VCaP (cell line): ENCODE results near the gene FBXO34.

Experiments
- H3K27ac ChIP-seq: fragments of 450-650 bp; 2 replicates; pipeline ENCODE4 v1.5.1; 2017
- CTCF ChIP-seq: fragments of 450-650 bp; conservative IDR thresholded peaks from 2 replicates; pipeline ENCODE4 v1.5.1; 2017; ENCODE audit warnings: mild to moderate bottlenecking, moderate library complexity

Gene FBXO34

GRCh38 chr14:55270832-55271571, at the start of gene FBXO34:
FBXO34 (plus strand) TSS chr14:55271421; CDS start chr14:55350391, 78,970 bp downstream.
- peak within 1 kb of the TSS; percentile 83 for H3K27ac ChIP-seq
- peak; percentile 97 for TF ChIP-seq CTCF

- no peak for TF ChIP-seq CTCF
- no peak overlapping the region for H3K27ac ChIP-seq
Measured at GRCh38 chr14:55221968-55222367, 49.3 kb upstream of the FBXO34 start.

- TF ChIP-seq CTCF, result no peak
- H3K27ac ChIP-seq, result no peak overlapping the region
Measured at GRCh38 chr14:55223364-55223763, 47.9 kb upstream of the FBXO34 start.

GRCh38 chr14:55228261-55228660, 43.0 kb upstream of the FBXO34 start:
- TF ChIP-seq CTCF, result no peak
- no peak overlapping the region for H3K27ac ChIP-seq

- TF ChIP-seq CTCF, result no peak
Measured at GRCh38 chr14:55233591-55233990, 37.6 kb upstream of the FBXO34 start.

GRCh38 chr14:55238019-55238680, 33.1 kb upstream of the FBXO34 start:
- H3K27ac ChIP-seq, result no peak overlapping the region
- TF ChIP-seq CTCF, result no peak

More at GRCh38 chr14:55233591-55233990, 37.6 kb upstream of the FBXO34 start:
- H3K27ac ChIP-seq, result no peak overlapping the region

GRCh38 chr14:55239320-55239719, 31.9 kb upstream of the FBXO34 start:
- TF ChIP-seq CTCF, result no peak

More at GRCh38 chr14:55239320-55239719, 31.9 kb upstream of the FBXO34 start:
- H3K27ac ChIP-seq, result no peak overlapping the region
